H1 (cell line): ENCODE measurements around the gene KRTAP20-4. TPM values are rescaled to one million over a fixed set of nuclear protein-coding genes. Genes with fewer than 3 reads are reported as not detected.

Source experiments
- CTCF ChIA-PET: fragments of 300-600 bp; sonication (Branson Sonifier 250); formaldehyde crosslinking; loops from one replicate; lab custom pipeline; 2021; ENCODE audit not compliant: partially characterized antibody; lab: Charles Lee
- POLR2A ChIA-PET: fragments of 300-600 bp; sonication (Branson Sonifier 250); formaldehyde crosslinking; loops from one replicate; lab custom pipeline; 2021; ENCODE audit warnings: inconsistent platforms; ENCODE audit not compliant: partially characterized antibody; lab: Charles Lee
- DNase-seq, 2 experiments: peaks; one replicate each; pipeline versions ENCODE4 v3.0.0 to v3.0.0-alpha.2; 2010 to 2022; ENCODE audit warnings: low spot score in 2 of 2, low read depth in 1 of 2, mixed read lengths in 1 of 2
- FAIRE-seq: peaks from 2 replicates; lab custom pipeline; 2011; peaks lifted over from hg19 to GRCh38; lab: Jason Lieb, UNC
- H2AFZ ChIP-seq: 2 replicates; pipeline ENCODE4 v1.8.1; 2012; ENCODE audit warnings: low read length, inconsistent platforms
- H2AK5ac ChIP-seq: 2 replicates; pipeline ENCODE4 v1.6.1; 2013; ENCODE audit warnings: low read depth, low read length
- H2BK120ac ChIP-seq: replicated peaks from 2 replicates; pipeline ENCODE3; 2013; ENCODE audit warnings: low read depth, low read length, inconsistent platforms
- H2BK12ac ChIP-seq: 2 replicates; pipeline ENCODE4 v1.6.1; 2013; ENCODE audit warnings: low read depth, low read length
- H2BK15ac ChIP-seq: 2 replicates; pipeline ENCODE4 v1.6.1; 2013; ENCODE audit warnings: low read length
- H2BK20ac ChIP-seq: 2 replicates; pipeline ENCODE4 v1.6.1; 2013; ENCODE audit warnings: low read length
- H2BK5ac ChIP-seq: 2 replicates; pipeline ENCODE4 v1.6.1; 2013; ENCODE audit warnings: low read depth, low read length
- H3K14ac ChIP-seq: 2 replicates; pipeline ENCODE4 v1.6.1; 2013; ENCODE audit warnings: inconsistent platforms; ENCODE audit not compliant: insufficient read length
- H3K18ac ChIP-seq: 2 replicates; pipeline ENCODE4 v1.6.1; 2013; ENCODE audit warnings: low read length; ENCODE audit errors: extremely low read depth
- H3K23ac ChIP-seq: 2 replicates; pipeline ENCODE4 v1.6.1; 2013; ENCODE audit warnings: inconsistent platforms; ENCODE audit not compliant: insufficient read length
- H3K23me2 ChIP-seq: 2 replicates; pipeline ENCODE4 v1.6.1; 2013; ENCODE audit warnings: low read depth, low read length
- H3K27ac ChIP-seq: 2 replicates; pipeline ENCODE4 v1.6.1; 2011; ENCODE audit warnings: low read depth, low read length, inconsistent platforms
- H3K27me3 ChIP-seq, 4 experiments: replicated peaks in 1 of 4; 1 replicate in 1 of 4; 2 replicates in 3 of 4; pipeline versions ENCODE4 v1.6.1 to v1.8.1; 2011 to 2013; ENCODE audit warnings: low read length in 3 of 4, mild to moderate bottlenecking in 3 of 4, inconsistent platforms in 2 of 4, mixed read lengths in 2 of 4, moderate library complexity in 1 of 4; ENCODE audit not compliant: control insufficient read depth in 3 of 4, insufficient read depth in 3 of 4; ENCODE audit errors: extremely low read depth in 1 of 4
- H3K36me3 ChIP-seq, 4 experiments: 2 replicates each; pipeline versions ENCODE4 v1.6.1 to v1.8.1; 2011 to 2013; ENCODE audit warnings: mild to moderate bottlenecking in 4 of 4, low read length in 3 of 4, moderate library complexity in 2 of 4, control low read depth in 1 of 4, inconsistent platforms in 1 of 4; ENCODE audit not compliant: insufficient read depth in 4 of 4, control insufficient read depth in 2 of 4
- H3K4ac ChIP-seq: replicated peaks from 2 replicates; pipeline ENCODE3; 2013; ENCODE audit warnings: low read length, low read depth, mixed read lengths, inconsistent platforms; ENCODE audit not compliant: insufficient read length
- H3K4me1 ChIP-seq, 4 experiments: replicated peaks in 1 of 4; 1 replicate in 1 of 4; 2 replicates in 3 of 4; pipeline versions ENCODE4 v1.6.1 to v1.8.1; 2011 to 2013; ENCODE audit warnings: low read length in 3 of 4, inconsistent platforms in 2 of 4, mixed read lengths in 1 of 4; ENCODE audit not compliant: insufficient read depth in 4 of 4, control insufficient read depth in 3 of 4
- H3K4me2 ChIP-seq, 2 experiments: 2 replicates each; pipeline versions ENCODE4 v1.6.1 to v1.8.1; 2011 to 2013; ENCODE audit warnings: low read depth in 2 of 2, low read length in 2 of 2, control low read depth in 1 of 2, inconsistent platforms in 1 of 2, mild to moderate bottlenecking in 1 of 2; ENCODE audit not compliant: insufficient read depth in 1 of 2
- H3K4me3 ChIP-seq, 4 experiments: fragments of 200-600, 300-600 bp in 1 of 4; sonication (generic), shearing (Covaris generic), sonication (Bioruptor Twin) in 1 of 4; 2 replicates each; pipeline versions ENCODE4 v1.5.1 to v1.8.1; 2011 to 2016; ENCODE audit warnings: low read length in 4 of 4, low read depth in 3 of 4, control low read depth in 2 of 4, inconsistent platforms in 2 of 4, mild to moderate bottlenecking in 2 of 4, mixed read lengths in 1 of 4, moderate library complexity in 1 of 4; ENCODE audit not compliant: insufficient read depth in 2 of 4; ENCODE audit errors: extremely low read depth in 1 of 4
- H3K56ac ChIP-seq: replicated peaks from 2 replicates; pipeline ENCODE3; 2013; ENCODE audit warnings: low read depth, mild to moderate bottlenecking, mixed read lengths, low read length, inconsistent platforms; ENCODE audit not compliant: insufficient read length
- H3K79me1 ChIP-seq: 2 replicates; pipeline ENCODE4 v1.6.1; 2013; ENCODE audit warnings: low read depth, low read length, control low read depth
- H3K79me2 ChIP-seq, 2 experiments: 2 replicates each; pipeline versions ENCODE4 v1.6.1 to v1.8.1; 2012 to 2013; ENCODE audit warnings: low read length in 2 of 2, mild to moderate bottlenecking in 2 of 2, inconsistent platforms in 1 of 2; ENCODE audit not compliant: insufficient read depth in 2 of 2, control insufficient read depth in 1 of 2
- H3K9ac ChIP-seq, 4 experiments: replicated peaks in 1 of 4; 1 replicate in 1 of 4; 2 replicates in 3 of 4; pipeline versions ENCODE4 v1.6.1 to v1.8.1; 2011 to 2013; ENCODE audit warnings: low read depth in 3 of 4, low read length in 3 of 4, control low read depth in 2 of 4, mild to moderate bottlenecking in 2 of 4, moderate library complexity in 2 of 4, inconsistent platforms in 1 of 4; ENCODE audit errors: extremely low read depth in 1 of 4
- H3K9me3 ChIP-seq, 2 experiments: 2 replicates each; pipeline versions ENCODE4 v1.6.1 to v1.8.1; 2012 to 2013; ENCODE audit warnings: mild to moderate bottlenecking in 2 of 2, moderate library complexity in 2 of 2, control low read depth in 1 of 2, inconsistent platforms in 1 of 2, low read depth in 1 of 2, low read length in 1 of 2, mixed read lengths in 1 of 2; ENCODE audit not compliant: insufficient read depth in 2 of 2
- H4K20me1 ChIP-seq, 2 experiments: replicated peaks in 1 of 2; 2 replicates each; pipeline versions ENCODE3 to v1.8.1; 2011 to 2013; ENCODE audit warnings: inconsistent platforms in 2 of 2, low read length in 2 of 2, mild to moderate bottlenecking in 1 of 2; ENCODE audit not compliant: insufficient read depth in 2 of 2, control insufficient read depth in 1 of 2
- H4K5ac ChIP-seq: 2 replicates; pipeline ENCODE4 v1.6.1; 2013; ENCODE audit warnings: low read length, low read depth, mixed read lengths, inconsistent platforms; ENCODE audit not compliant: insufficient read length
- H4K8ac ChIP-seq: 2 replicates; pipeline ENCODE4 v1.8.0; 2013; ENCODE audit warnings: mild to moderate bottlenecking, moderate library complexity, low read length, inconsistent platforms; ENCODE audit not compliant: insufficient read depth; ENCODE audit errors: extremely low read depth
- H4K91ac ChIP-seq: replicated peaks from 2 replicates; pipeline ENCODE3; 2013; ENCODE audit warnings: low read length, mixed read lengths, inconsistent platforms; ENCODE audit not compliant: insufficient read length
- FOSL1 ChIP-seq: IDR thresholded peaks from 2 replicates; pipeline ENCODE4 v1.6.1; 2011; ENCODE audit warnings: mild to moderate bottlenecking, low read depth, low read length, moderate library complexity; ENCODE audit not compliant: insufficient read depth
- JUN ChIP-seq: IDR thresholded peaks from 2 replicates; pipeline ENCODE4 v1.6.1; 2011; ENCODE audit warnings: low read depth, mild to moderate bottlenecking, improper control_type of control experiment, low read length
- JUND ChIP-seq: IDR thresholded peaks from 2 replicates; pipeline ENCODE4 v1.6.1; 2011; ENCODE audit warnings: mild to moderate bottlenecking, improper control_type of control experiment, low read length
- NANOG ChIP-seq: IDR thresholded peaks from 2 replicates; pipeline ENCODE4 v1.6.1; 2011; ENCODE audit warnings: low read length, low read depth, mild to moderate bottlenecking, inconsistent platforms; ENCODE audit not compliant: insufficient read depth, poor library complexity, severe bottlenecking
- POU5F1 ChIP-seq: IDR thresholded peaks from 2 replicates; pipeline ENCODE4 v1.6.1; 2011; ENCODE audit warnings: low read depth, mild to moderate bottlenecking, low read length, moderate library complexity
- RFX5 ChIP-seq: IDR thresholded peaks from 2 replicates; pipeline ENCODE4 v1.6.1; 2011; ENCODE audit warnings: low read depth, low read length, improper control_type of control experiment, borderline replicate concordance
- RXRA ChIP-seq: IDR thresholded peaks from 2 replicates; pipeline ENCODE4 v1.6.1; 2011; ENCODE audit warnings: low read depth, mild to moderate bottlenecking, low read length, moderate library complexity; ENCODE audit not compliant: insufficient read depth
- TEAD4 ChIP-seq: IDR thresholded peaks from 2 replicates; pipeline ENCODE4 v1.6.1; 2012; ENCODE audit warnings: low read depth, low read length, inconsistent platforms, mixed read lengths
- WGBS, 2 experiments: shearing (Covaris generic) in 1 of 2; methylation state at CpG; one replicate each; pipeline versions ENCODE4 v1.1.6 to v1.1.7; 2013 to 2015; ENCODE audit warnings: low lambda C conversion rate in 2 of 2, mixed read lengths in 2 of 2, inconsistent platforms in 1 of 2, low coverage in 1 of 2, missing lambda C conversion rate in 1 of 2; ENCODE audit not compliant: insufficient replicate concordance in 2 of 2, insufficient coverage in 1 of 2, insufficient read length in 1 of 2; ENCODE audit errors: extremely low coverage in 1 of 2, missing lambda C conversion rate in 1 of 2; 5-methylcytosine and 5-hydroxymethylcytosine counted together
- polyA plus RNA-seq, 7 experiments: library from polyadenylated mRNA; depleted of rRNA in 3 of 7; stranded (reverse) in 5 of 7; unstranded in 2 of 7; fragments of >200 nt in 5 of 7; fragments of 200-250 nt in 2 of 7; gene quantifications; 1 replicate in 5 of 7; 2 replicates in 1 of 7; 4 replicates in 1 of 7; pipeline versions ENCODE4 v1.2.1 to v1.2.3, GENCODE V29; 2011 to 2013; ENCODE audit warnings: missing spikeins in 2 of 7, mixed read lengths in 2 of 7
- total RNA-seq: library from RNA; stranded (reverse); fragmentation: NEBNext Ultra II Directional; extraction: Animal tissue kit (Norgen Biotek cat#: 25700); gene quantifications from 2 replicates; pipeline ENCODE4 v1.2.1, GENCODE V29; 2021
- TF ChIP-seq, protein P1 (sequence below): IDR thresholded peaks from 2 replicates; pipeline ENCODE4 v1.6.1; 2012; ENCODE audit warnings: inconsistent platforms

The KRTAP20-4 gene
- total and polyA plus RNA-seq, 2 of the 8 experiments (the other 6 are each of a cell fraction or from before 2014, with no cell fraction given), result not detected

- H4K91ac ChIP-seq, result no peak within 1 kb of the TSS
- H2AK5ac ChIP-seq, result no peak within 1 kb of the TSS
- no peaks in the 10 kb centered on the region for H3K23me2 ChIP-seq
- no peak within 1 kb of the TSS for H3K23ac ChIP-seq
- no peak within 1 kb of the TSS for H3K27ac ChIP-seq
- FAIRE-seq (no peak), DNase-seq (no peak)
- no peak for TF ChIP-seq TEAD4
- no peak for TF ChIP-seq POU5F1
- TF ChIP-seq, protein P1, sequence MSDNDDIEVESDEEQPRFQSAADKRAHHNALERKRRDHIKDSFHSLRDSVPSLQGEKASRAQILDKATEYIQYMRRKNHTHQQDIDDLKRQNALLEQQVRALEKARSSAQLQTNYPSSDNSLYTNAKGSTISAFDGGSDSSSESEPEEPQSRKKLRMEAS, result no peak
- no peak for TF ChIP-seq FOSL1
- no peak for TF ChIP-seq RFX5
- TF ChIP-seq NANOG, result no peak
- no peak for TF ChIP-seq JUN
- TF ChIP-seq JUND, result no peak
- TF ChIP-seq RXRA, result no peak
- no peaks in the 10 kb centered on the region for H3K79me2 ChIP-seq
- H2AFZ ChIP-seq, result no peak within 1 kb of the TSS
- H3K4ac ChIP-seq, result no peak within 1 kb of the TSS
- no peak within 1 kb of the TSS for H2BK15ac ChIP-seq
- no peak within 1 kb of the TSS for H3K14ac ChIP-seq
- no peaks in the 10 kb centered on the region for H3K27me3 ChIP-seq
- no peaks in the 10 kb centered on the region for H3K4me1 ChIP-seq
- H3K9ac ChIP-seq, result no peak within 1 kb of the TSS
- no peak within 1 kb of the TSS for H3K4me2 ChIP-seq
- no peaks in the 10 kb centered on the region for H3K79me1 ChIP-seq
- no peak within 1 kb of the TSS for H3K18ac ChIP-seq
- H4K8ac ChIP-seq, result no peak within 1 kb of the TSS
- no peak within 1 kb of the TSS for H3K56ac ChIP-seq
- H2BK12ac ChIP-seq, result no peak within 1 kb of the TSS
- H3K9me3 ChIP-seq, result no peaks in the 10 kb centered on the region; a peak in 1 of 4 replicates
- ChIA-PET CTCF (no interaction called here), POLR2A (no interaction called here)
- WGBS, 2 experiments, result 93% methylated on average over 1 of the region's 1 CpG; no CpG with 5 or more reads in 1 of the 2 experiments
- no peaks in the 10 kb centered on the region for H3K36me3 ChIP-seq
- H3K4me3 ChIP-seq, result no peak within 1 kb of the TSS
- no peak within 1 kb of the TSS for H2BK20ac ChIP-seq
- no peak within 1 kb of the TSS for H2BK120ac ChIP-seq
- H4K20me1 ChIP-seq, result no peaks in the 10 kb centered on the region
- no peak within 1 kb of the TSS for H4K5ac ChIP-seq
- no peak within 1 kb of the TSS for H2BK5ac ChIP-seq
Observed at GRCh38 chr21:30634906-30635305, 14.5 kb downstream of the KRTAP20-4 start, which contains the start of gene KRTAP20-2. TSS of gene KRTAP20-2 (plus strand) at chr21:30635206. CDS start at chr21:30635264, 58 bp downstream.
